SK-N-SH treated with all-trans-retinoic acid at 6 μM for 48 hours (cell line): Measurements from ENCODE around the gene PTBP1.

Experiments used
- ATAC-seq: fragments of 200-7000 bp; cut with Tn5 transposase; 3 replicates; pipeline ENCODE4 v1.9.1; 2020; ENCODE audit warnings: mild to moderate bottlenecking, moderate library complexity
- ARNTL ChIP-seq: fragments of 450-650 bp; formaldehyde crosslinking; IDR thresholded peaks from 2 replicates; pipeline ENCODE4 v1.5.0; 2020; ENCODE audit warnings: low read depth, mild to moderate bottlenecking, moderate library complexity, borderline replicate concordance
- BACH2 ChIP-seq: fragments of 250-450 bp; sonication (Bioruptor Pico); IDR thresholded peaks from 2 replicates; pipeline ENCODE4 v1.9.0; 2021; ENCODE audit warnings: mild to moderate bottlenecking, borderline replicate concordance
- ESRRG ChIP-seq: fragments of 250-450 bp; sonication (Bioruptor Pico); IDR thresholded peaks from 2 replicates; pipeline ENCODE4 v1.6.1; 2021; ENCODE audit warnings: mild to moderate bottlenecking
- GLIS3 ChIP-seq: fragments of 250-450 bp; sonication (Bioruptor Pico); IDR thresholded peaks from 2 replicates; pipeline ENCODE4 v1.5.0; 2020; ENCODE audit warnings: mild to moderate bottlenecking, moderate library complexity
- OSR1 ChIP-seq: fragments of 250-450 bp; sonication (Bioruptor Pico); IDR thresholded peaks from 2 replicates; pipeline ENCODE4 v1.8.0; 2022; ENCODE audit warnings: moderate library complexity, mild to moderate bottlenecking, inconsistent platforms
- RARB ChIP-seq: fragments of 250-450 bp; sonication (Bioruptor Pico); IDR thresholded peaks from 2 replicates; pipeline ENCODE4 v1.8.0; 2021; ENCODE audit warnings: mild to moderate bottlenecking, moderate library complexity
- TCF4 ChIP-seq: fragments of 250-450 bp; sonication (Bioruptor Pico); IDR thresholded peaks from 2 replicates; pipeline ENCODE4 v1.8.0; 2021; ENCODE audit warnings: mild to moderate bottlenecking, moderate library complexity, borderline replicate concordance
- TOX ChIP-seq: fragments of 250-450 bp; sonication (Bioruptor Pico); IDR thresholded peaks from 2 replicates; pipeline ENCODE4 v1.8.0; 2021; ENCODE audit warnings: mild to moderate bottlenecking, moderate library complexity, borderline replicate concordance
- TSHZ2 ChIP-seq: fragments of 250-450 bp; sonication (Bioruptor Pico); IDR thresholded peaks from 2 replicates; pipeline ENCODE4 v1.5.0; 2020; ENCODE audit warnings: mild to moderate bottlenecking, moderate library complexity
- ZC3H10 ChIP-seq: fragments of 250-450 bp; sonication (Bioruptor Pico); IDR thresholded peaks from 2 replicates; pipeline ENCODE4 v1.5.1; 2021; ENCODE audit warnings: mild to moderate bottlenecking, moderate library complexity
- ZFP3 ChIP-seq: fragments of 250-450 bp; sonication (Bioruptor Pico); IDR thresholded peaks from 2 replicates; pipeline ENCODE4 v1.5.0; 2020; ENCODE audit warnings: mild to moderate bottlenecking, moderate library complexity
- ZNF565 ChIP-seq: fragments of 450-650 bp; formaldehyde crosslinking; conservative IDR thresholded peaks from 2 replicates; pipeline ENCODE4 v1.5.0; 2020; ENCODE audit warnings: low read depth, mild to moderate bottlenecking, moderate library complexity
- ZNF70 ChIP-seq: fragments of 450-650 bp; formaldehyde crosslinking; IDR thresholded peaks from 2 replicates; pipeline ENCODE4 v1.5.0; 2020; ENCODE audit warnings: mild to moderate bottlenecking, moderate library complexity
- ZNF8 ChIP-seq: fragments of 450-650 bp; formaldehyde crosslinking; IDR thresholded peaks from 2 replicates; pipeline ENCODE4 v1.5.0; 2020; ENCODE audit warnings: mild to moderate bottlenecking, moderate library complexity
- TF ChIP-seq, protein P1 (sequence below): fragments of 250-450 bp; sonication (Bioruptor Pico); IDR thresholded peaks from 2 replicates; pipeline ENCODE4 v1.5.1; 2021; ENCODE audit warnings: mild to moderate bottlenecking, moderate library complexity
- TF ChIP-seq, protein P2 (sequence below): fragments of 250-450 bp; sonication (Bioruptor Pico); IDR thresholded peaks from 2 replicates; pipeline ENCODE4 v1.8.0; 2021; ENCODE audit warnings: low read depth, mild to moderate bottlenecking, moderate library complexity, borderline replicate concordance
- TF ChIP-seq, protein P3 (sequence below): fragments of 250-450 bp; sonication (Bioruptor Pico); IDR thresholded peaks from 2 replicates; pipeline ENCODE4 v1.5.1; 2020; ENCODE audit warnings: low read depth, mild to moderate bottlenecking, moderate library complexity
- TF ChIP-seq, protein P4 (sequence below): fragments of 250-450 bp; sonication (Bioruptor Pico); IDR thresholded peaks from 2 replicates; pipeline ENCODE4 v1.8.0; 2020; ENCODE audit warnings: mild to moderate bottlenecking, moderate library complexity, borderline replicate concordance

The PTBP1 gene

DNA sequence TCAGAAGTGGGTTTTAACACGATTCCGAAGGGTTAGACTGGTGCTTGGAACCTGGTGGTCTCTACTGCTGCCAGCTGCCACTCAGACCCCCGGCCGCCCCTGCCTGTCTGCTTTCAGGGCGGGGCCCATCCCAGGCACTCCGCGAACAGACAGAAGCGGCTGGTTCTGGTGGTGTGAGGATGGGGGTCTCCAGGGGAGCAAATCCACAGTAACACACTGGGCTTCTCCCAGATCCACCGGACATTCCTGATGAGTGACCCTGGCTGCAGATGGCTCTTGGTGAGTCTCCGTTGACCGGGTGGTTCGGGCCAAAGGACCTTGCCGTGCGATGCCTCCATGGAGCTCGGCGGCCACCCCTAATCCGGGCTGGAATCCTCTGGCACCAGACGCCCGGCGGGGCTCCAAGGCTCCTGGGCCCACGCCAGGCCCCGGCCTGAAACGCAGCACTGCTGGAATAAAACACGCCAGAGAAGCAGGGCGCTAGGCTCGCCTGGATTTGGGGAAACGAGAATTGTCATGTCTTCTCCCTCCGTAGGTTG lies 2.1 kb upstream of the PTBP1 start:
- TF ChIP-seq ZNF565 (CRISPR knock-in tag), result no peak
- TF ChIP-seq BACH2 (CRISPR knock-in tag), result no peak
- no peak for TF ChIP-seq ZFP3
- TF ChIP-seq ZC3H10 (CRISPR knock-in tag), result no peak
- TF ChIP-seq TOX (CRISPR knock-in tag), result no peak
- TF ChIP-seq, protein P1, sequence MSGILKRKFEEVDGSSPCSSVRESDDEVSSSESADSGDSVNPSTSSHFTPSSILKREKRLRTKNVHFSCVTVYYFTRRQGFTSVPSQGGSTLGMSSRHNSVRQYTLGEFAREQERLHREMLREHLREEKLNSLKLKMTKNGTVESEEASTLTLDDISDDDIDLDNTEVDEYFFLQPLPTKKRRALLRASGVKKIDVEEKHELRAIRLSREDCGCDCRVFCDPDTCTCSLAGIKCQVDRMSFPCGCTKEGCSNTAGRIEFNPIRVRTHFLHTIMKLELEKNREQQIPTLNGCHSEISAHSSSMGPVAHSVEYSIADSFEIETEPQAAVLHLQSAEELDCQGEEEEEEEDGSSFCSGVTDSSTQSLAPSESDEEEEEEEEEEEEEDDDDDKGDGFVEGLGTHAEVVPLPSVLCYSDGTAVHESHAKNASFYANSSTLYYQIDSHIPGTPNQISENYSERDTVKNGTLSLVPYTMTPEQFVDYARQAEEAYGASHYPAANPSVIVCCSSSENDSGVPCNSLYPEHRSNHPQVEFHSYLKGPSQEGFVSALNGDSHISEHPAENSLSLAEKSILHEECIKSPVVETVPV (CRISPR knock-in tag), result no peak
- TF ChIP-seq TCF4, result no peak
- ATAC-seq, result no peak

DNA sequence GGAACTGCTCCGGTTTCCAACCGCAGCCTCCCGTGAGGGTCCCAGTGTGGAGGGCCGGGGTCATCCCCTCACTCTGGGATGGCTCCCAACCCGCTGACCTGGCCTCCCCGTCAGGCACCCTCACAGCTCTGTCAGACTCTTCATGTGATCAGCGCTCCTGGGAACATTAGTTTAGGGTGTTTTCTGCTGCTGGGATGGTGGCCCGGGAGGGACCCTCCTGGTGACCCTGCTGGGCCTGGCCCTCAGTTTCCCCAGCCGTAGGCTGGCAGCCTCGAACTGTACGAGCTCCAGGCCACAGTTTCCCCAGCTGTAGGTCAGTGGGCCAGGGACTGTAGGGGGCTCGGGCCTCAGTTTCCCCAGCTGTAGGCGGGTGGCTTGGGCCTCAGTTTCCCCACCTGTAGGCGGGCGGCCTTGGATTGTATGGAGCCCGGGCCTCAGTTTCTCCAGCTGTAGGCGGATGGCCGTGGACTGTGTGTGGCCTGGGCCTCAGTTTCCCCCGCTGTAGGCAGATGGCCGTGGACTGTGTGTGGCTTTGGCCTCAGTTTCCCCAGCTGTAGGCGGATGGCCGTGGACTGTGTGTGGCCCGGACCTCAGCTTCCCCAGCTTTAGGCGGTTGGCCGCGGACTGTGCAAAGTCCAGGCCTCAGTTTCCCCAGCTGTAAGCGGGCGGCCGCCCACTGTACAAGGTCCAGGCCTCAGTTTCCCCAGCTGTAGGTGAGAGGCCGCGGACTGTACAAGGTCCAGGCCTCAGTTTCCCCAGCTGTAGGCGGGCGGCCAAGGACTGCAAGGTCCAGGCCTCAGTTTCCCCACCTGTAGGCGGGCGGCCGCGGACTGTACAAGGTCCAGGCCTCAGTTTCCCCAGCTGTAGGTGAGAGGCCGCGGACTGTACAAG lies 1.3 kb upstream of the PTBP1 start:
- ATAC-seq, result no peak
- no peak for TF ChIP-seq RARB (CRISPR knock-in tag)
- TF ChIP-seq ZNF565 (CRISPR knock-in tag), result no peak
- TF ChIP-seq, protein P1 (CRISPR knock-in tag), result no peak
- no peak for TF ChIP-seq BACH2 (CRISPR knock-in tag)
- TF ChIP-seq OSR1, result no peak
- no peak for TF ChIP-seq ESRRG
- TF ChIP-seq, protein P2, sequence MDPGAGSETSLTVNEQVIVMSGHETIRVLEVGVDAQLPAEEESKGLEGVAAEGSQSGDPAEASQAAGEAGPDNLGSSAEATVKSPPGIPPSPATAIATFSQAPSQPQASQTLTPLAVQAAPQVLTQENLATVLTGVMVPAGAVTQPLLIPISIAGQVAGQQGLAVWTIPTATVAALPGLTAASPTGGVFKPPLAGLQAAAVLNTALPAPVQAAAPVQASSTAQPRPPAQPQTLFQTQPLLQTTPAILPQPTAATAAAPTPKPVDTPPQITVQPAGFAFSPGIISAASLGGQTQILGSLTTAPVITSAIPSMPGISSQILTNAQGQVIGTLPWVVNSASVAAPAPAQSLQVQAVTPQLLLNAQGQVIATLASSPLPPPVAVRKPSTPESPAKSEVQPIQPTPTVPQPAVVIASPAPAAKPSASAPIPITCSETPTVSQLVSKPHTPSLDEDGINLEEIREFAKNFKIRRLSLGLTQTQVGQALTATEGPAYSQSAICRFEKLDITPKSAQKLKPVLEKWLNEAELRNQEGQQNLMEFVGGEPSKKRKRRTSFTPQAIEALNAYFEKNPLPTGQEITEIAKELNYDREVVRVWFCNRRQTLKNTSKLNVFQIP, result no peak
- TF ChIP-seq ZNF8 (CRISPR knock-in tag), result no peak
- TF ChIP-seq ARNTL (CRISPR knock-in tag), result no peak
- TF ChIP-seq ZNF70, result no peak
- no peak for TF ChIP-seq ZFP3
- TF ChIP-seq, protein P3, sequence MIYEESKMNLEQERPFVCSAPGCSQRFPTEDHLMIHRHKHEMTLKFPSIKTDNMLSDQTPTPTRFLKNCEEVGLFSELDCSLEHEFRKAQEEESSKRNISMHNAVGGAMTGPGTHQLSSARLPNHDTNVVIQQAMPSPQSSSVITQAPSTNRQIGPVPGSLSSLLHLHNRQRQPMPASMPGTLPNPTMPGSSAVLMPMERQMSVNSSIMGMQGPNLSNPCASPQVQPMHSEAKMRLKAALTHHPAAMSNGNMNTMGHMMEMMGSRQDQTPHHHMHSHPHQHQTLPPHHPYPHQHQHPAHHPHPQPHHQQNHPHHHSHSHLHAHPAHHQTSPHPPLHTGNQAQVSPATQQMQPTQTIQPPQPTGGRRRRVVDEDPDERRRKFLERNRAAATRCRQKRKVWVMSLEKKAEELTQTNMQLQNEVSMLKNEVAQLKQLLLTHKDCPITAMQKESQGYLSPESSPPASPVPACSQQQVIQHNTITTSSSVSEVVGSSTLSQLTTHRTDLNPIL, result no peak
- TF ChIP-seq, protein P4, sequence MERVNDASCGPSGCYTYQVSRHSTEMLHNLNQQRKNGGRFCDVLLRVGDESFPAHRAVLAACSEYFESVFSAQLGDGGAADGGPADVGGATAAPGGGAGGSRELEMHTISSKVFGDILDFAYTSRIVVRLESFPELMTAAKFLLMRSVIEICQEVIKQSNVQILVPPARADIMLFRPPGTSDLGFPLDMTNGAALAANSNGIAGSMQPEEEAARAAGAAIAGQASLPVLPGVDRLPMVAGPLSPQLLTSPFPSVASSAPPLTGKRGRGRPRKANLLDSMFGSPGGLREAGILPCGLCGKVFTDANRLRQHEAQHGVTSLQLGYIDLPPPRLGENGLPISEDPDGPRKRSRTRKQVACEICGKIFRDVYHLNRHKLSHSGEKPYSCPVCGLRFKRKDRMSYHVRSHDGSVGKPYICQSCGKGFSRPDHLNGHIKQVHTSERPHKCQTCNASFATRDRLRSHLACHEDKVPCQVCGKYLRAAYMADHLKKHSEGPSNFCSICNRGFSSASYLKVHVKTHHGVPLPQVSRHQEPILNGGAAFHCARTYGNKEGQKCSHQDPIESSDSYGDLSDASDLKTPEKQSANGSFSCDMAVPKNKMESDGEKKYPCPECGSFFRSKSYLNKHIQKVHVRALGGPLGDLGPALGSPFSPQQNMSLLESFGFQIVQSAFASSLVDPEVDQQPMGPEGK, result no peak
- no peak for TF ChIP-seq TCF4
- no peak for TF ChIP-seq ZC3H10 (CRISPR knock-in tag)
- TF ChIP-seq TSHZ2, result no peak
- no peak for TF ChIP-seq GLIS3 (CRISPR knock-in tag)
